Effector CD8-positive, alpha-beta T cell (primary cell): ENCODE data around the gene IL17A.

Source experiments
- DNase-seq: peaks from one replicate; lab custom pipeline; 2025; lab: John Stamatoyannopoulos, UW

Gene IL17A

DNA sequence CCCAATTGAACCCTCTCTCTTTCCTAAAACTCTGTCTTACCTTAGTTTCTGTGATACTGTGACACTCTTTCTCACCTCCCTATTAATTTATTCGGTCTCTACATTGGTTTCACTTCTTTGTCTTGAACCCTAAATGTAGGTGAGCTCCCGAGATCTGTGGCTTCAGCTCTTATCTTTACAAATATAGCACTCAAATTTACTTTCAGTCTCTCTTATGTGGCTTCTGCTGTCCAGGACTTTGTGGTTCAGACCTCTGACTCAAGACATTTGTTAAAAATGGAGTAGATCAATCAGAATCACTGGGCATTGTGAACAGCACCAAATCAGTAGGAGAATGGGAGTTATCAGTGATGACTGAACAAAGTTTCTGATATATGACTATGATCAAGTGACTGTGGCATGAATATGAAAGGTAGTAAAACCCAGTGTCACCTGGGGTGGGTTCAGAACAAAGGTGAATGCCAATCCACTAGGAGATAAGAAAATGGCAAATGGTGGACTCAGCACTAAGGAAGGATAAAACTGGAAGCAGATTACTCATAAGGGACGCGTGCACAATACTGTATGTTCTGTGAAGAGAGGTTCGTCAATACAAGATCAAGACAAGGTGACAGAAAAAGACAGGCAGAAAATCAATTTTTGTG is 30.9 kb downstream of the IL17A start:
- DNase-seq, result no peak

DNA sequence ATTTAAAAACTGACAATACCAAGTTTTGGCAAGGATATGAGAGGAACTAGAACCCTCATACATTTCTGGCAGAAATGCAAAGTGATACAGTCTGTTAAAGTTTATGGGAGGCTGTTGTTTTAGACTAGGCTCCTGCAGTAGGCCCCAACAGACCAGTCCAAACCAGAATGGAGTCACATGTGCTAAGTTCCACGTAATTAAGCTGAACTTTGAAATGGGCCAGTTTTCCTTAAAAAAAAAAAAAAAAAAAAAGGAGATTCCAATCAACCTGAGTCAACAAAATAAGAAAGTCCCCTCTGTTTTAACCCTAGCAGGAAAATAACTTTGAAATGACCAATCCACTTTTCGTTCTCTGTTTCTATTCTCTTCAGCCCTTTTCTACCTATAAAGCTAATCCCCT is 31.6 kb downstream of the IL17A start:
- no peak for DNase-seq

DNA sequence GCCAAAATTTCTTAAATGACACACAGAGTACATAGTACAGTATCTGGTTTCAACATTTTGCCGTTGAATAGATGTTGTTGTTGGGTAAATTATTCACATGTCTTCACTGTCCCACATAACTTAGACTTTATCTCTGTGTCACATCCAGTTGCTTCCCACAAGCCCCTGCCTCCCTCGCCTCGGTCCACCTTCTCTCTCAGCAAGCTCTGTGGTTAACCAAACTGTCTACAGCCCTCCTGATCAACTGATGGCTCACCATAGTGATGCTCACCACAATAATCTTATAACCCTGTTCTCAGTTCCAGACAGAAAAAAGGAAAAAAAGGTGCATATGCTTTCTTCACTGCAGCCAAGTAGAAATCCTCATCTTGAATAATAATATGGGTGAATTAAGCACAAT is 35.1 kb downstream of the IL17A start:
- no peak for DNase-seq

DNA sequence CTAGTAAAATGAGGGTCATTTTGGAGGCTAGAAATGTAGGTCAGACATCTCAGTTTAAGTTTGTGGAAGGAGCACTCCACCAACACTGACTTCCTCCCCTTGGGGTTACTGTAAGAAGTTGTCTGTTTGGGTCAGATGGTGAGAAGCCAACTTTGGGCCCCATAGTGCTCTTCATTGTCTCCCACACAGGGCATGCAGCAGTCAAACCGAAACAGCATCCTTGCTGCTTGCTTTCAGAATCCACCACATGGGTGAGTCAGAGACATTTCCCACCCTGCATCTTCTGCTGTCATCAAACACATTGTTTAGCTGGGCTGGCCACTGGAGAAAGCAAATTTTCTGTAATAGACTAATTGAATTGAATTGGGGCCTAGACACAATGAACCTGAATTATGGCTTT is 41.3 kb downstream of the IL17A start:
- no peak for DNase-seq

DNA sequence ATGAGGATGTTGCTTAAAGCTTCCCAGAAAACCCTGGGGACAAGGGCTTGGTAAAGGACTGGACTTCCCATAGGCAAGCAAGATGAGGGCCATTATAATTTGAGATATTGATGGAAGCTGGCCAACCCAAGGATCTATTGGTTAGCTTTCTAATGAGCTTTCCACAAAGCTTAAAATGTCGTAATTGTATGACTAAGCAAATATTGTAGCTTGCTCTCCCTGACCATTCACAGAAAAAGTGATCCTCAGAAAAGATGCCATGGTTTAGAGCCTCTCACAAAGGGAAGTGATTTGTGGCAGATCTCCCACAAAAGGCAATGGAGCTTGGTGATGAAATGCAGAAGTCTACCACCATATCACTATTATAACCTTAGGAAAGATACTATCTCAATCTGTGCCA is 44.5 kb downstream of the IL17A start:
- DNase-seq, result no peak

DNA sequence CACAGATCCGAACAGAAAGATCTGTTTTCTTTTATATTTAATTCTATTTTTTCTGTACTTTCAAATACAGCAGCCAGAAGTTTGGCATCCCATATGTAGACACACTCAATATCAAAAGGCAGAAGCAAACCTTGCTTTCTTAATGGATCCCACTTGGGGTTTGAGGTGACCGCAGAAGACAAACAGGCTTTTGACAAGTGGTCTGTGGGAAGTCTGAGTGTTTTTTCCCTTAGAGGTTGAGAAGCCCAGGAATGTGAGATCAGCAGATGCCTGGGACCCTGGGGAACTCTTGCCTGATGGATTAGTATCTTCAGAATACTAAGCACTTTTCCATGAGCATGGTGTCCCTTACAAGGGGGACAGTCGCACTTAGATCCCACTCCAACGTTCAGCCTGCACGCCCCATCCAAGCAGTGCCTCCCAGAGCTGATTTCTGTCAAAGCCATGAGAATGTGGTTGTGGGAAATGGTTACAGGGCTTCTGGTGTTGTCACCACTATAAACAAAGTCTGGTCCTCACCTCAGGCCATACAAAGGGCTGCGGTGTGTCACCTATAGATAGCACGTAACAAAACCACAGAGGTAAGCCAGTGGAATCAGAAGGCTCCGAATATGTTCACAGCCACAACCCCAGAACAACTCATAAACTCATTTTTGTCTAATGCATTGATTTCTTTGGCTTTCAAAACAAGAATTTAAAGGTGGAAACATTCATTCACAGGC is 45.4 kb downstream of the IL17A start:
- no peak for DNase-seq

DNA sequence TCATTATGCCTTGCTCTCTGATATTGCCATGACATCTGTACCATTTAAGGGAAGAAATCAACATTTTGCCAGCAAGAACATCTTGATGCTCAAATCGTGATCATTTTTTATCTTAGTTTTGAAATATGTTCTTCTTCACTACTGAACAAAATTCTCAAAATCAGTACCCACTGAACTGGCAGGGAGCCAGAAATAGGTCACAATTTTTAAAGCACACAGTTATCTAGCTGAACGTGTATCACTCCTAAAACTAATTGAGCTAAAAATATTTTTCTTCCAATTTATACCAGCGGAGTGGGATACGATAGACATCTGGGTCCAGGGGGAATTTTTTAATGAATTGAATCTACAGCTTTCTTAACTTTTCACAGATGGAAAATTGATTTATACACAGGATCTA is 46.8 kb downstream of the IL17A start:
- no peak for DNase-seq

DNA sequence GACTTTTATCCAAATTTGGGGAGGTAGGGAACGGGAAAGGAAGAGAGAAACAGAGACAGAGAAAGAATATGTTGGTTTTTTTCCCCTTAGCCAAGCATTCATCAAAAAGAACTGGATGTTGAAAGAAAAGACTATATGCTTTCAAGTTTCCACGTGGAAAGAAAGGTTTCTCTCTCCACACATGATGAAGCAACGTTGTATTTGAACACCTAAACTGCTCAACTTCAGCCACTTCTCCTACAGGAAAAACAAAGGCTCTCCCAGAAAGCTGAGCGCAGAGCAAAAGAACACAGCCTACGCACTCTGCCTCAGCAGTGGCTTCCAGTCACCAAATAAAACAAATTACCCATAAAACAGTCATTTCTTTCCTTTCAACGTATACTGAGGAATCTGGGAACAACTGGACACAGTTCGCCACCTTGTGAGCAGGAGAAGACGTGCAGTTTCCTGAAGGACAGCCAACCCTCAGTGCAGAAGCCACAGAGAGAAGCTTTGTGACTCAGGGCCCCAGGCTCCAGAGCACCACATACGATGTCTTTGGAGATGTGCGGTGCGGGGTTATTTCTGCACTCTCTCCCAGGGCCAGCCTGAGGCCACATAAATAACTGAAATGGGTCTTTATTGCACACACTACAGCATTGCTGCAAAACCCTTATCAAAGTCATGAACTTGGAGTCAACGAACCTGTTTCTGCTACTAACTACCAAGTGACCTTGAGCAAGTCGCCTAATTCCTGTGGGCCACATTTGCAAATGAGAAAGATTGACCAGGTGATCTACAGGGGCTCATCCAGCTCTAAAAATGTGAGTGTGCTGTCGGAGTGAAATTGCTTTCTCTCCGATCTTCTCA is 48.0 kb downstream of the IL17A start:
- DNase-seq, result no peak
